GM06990 (cell line): ENCODE data around the gene MOB4.

Experiments
- DNase-seq: peaks from one replicate; pipeline ENCODE4 v3.0.0-alpha.2; 2011; ENCODE audit not compliant: insufficient read length; ENCODE audit errors: extremely low read depth
- H3K27me3 ChIP-seq: replicated peaks from 2 replicates; pipeline ENCODE4 v1.6.0; 2011; ENCODE audit warnings: low read length; ENCODE audit not compliant: control insufficient read depth, insufficient read depth
- H3K36me3 ChIP-seq: 2 replicates; pipeline ENCODE4 v1.5.1; 2011; ENCODE audit warnings: low read length; ENCODE audit not compliant: control insufficient read depth, insufficient read depth
- H3K4me3 ChIP-seq: replicated peaks from 2 replicates; pipeline ENCODE4 v1.5.1; 2011; ENCODE audit warnings: low read depth, mild to moderate bottlenecking, control low read depth, low read length
- TF ChIP-seq, protein P1 (sequence below): IDR thresholded peaks from 2 replicates; pipeline ENCODE4 v1.5.1; 2011; ENCODE audit warnings: low read length, control low read depth, mild to moderate bottlenecking, inconsistent platforms; ENCODE audit not compliant: insufficient read depth, poor library complexity, severe bottlenecking

MOB4 gene

GRCh38 chr2:197597166-197597565 is 81.3 kb downstream of the MOB4 start:
- no peaks in the 10 kb centered on the region for H3K27me3 ChIP-seq
- DNase-seq, result no peak
- no peaks in the 10 kb centered on the region for H3K36me3 ChIP-seq
- TF ChIP-seq, protein P1, sequence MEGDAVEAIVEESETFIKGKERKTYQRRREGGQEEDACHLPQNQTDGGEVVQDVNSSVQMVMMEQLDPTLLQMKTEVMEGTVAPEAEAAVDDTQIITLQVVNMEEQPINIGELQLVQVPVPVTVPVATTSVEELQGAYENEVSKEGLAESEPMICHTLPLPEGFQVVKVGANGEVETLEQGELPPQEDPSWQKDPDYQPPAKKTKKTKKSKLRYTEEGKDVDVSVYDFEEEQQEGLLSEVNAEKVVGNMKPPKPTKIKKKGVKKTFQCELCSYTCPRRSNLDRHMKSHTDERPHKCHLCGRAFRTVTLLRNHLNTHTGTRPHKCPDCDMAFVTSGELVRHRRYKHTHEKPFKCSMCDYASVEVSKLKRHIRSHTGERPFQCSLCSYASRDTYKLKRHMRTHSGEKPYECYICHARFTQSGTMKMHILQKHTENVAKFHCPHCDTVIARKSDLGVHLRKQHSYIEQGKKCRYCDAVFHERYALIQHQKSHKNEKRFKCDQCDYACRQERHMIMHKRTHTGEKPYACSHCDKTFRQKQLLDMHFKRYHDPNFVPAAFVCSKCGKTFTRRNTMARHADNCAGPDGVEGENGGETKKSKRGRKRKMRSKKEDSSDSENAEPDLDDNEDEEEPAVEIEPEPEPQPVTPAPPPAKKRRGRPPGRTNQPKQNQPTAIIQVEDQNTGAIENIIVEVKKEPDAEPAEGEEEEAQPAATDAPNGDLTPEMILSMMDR, result no peak
- no peak overlapping the region for H3K4me3 ChIP-seq

DNA sequence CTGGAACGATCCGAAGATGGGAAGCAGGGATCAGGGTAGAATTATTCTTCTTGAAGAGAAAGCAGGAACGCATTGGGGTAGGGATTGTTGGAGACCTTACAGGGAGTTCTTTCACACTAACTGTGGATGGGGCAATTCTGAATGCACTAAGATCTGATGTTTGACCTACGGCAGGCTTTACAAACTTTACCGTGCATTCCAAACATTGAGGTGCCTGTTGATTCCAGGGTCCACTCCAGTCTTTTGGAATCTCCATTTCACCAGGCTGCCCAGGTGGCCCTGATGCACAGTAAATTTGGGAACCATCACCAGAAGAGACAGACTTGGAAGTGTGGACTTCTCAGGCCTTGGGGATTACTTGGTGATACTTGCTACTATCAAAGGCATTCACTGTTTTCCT is 82.6 kb downstream of the MOB4 start:
- H3K4me3 ChIP-seq, result no peak overlapping the region
- no peaks in the 10 kb centered on the region for H3K36me3 ChIP-seq
- DNase-seq, result no peak
- TF ChIP-seq, protein P1, result no peak
- H3K27me3 ChIP-seq, result no peaks in the 10 kb centered on the region

DNA sequence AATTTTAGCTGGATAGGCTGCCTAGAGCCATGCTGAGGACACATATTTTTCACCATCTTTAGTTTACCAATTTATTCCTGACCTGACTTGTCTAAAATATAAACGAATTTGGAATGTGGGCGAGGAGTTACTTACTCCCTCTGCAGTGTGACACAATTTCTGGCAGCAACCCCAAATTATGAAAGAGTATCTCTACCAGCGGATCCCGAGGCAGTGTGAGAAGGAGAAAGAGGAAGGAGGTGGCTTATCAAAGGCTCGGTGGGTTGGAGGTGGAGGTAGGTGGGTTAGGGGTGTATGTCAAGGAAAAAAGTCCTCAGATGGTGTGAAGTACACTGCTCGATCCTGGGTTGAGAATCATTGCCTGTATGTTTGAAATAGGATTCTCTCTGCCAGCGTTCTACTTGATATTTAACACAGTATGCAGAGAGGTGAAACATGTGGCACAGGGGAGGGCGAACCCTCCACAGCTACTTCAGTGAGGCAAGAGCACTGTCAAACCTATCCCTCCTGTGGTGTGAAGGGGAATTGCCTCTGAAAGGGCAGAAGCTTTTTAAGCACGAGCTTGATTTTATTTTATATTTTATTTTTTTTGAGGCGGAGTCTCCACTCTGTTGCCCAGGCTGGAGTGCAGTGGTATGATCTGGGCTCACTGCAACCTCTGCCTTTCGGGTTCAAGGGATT is 83.6 kb downstream of the MOB4 start:
- TF ChIP-seq, protein P1, result peak; percentile 34
- peak; percentile 48 for DNase-seq
- no peaks in the 10 kb centered on the region for H3K36me3 ChIP-seq
- no peaks in the 10 kb centered on the region for H3K27me3 ChIP-seq
- no peak overlapping the region for H3K4me3 ChIP-seq

GRCh38 chr2:197600306-197600705 is 84.4 kb downstream of the MOB4 start:
- no peak overlapping the region for H3K4me3 ChIP-seq

GRCh38 chr2:197601726-197602125 is 85.9 kb downstream of the MOB4 start:
- no peaks in the 10 kb centered on the region for H3K36me3 ChIP-seq
- no peaks in the 10 kb centered on the region for H3K27me3 ChIP-seq
- TF ChIP-seq, protein P1, result no peak
- no peak overlapping the region for H3K4me3 ChIP-seq
- DNase-seq, result no peak

More at GRCh38 chr2:197600306-197600705, 84.4 kb downstream of the MOB4 start:
- Histone ChIP-seq H3K36me3 (no peaks in the 10 kb centered on the region), H3K27me3 (no peaks in the 10 kb centered on the region)
- TF ChIP-seq, protein P1, result no peak
- DNase-seq, result no peak
